ENCODE results near the gene ACVRL1. TPM values are rescaled to one million over a fixed set of nuclear protein-coding genes. Genes with fewer than 3 reads are reported as not detected.

The ACVRL1 gene
- total and polyA plus RNA-seq, 9 of the 15 experiments (the other 6 are each of a cell fraction or from before 2014, with no cell fraction given) = 0.07 to 1.4 (median 0.30) TPM

DNA sequence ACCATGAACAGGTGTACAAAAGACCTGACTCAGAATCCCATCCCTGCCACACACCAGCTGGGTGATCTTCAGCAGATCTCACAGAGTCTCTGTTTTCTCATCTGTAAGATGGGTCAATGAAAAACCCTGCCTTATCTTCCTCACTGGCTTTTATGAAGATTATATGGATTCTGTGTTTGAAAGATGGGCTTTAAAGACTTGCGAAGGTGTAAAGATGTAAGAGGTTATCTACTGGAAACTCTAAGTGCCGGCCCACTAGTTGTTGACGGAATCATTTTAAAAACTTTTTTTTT is 34.7 kb upstream of the ACVRL1 start (continued):
- TF ChIP-seq ZNF277 (CRISPR knock-in tag; IDR thresholded peaks at IDR 0.05; ENCODE audit: borderline replicate concordance) (no peak), RBM25 (IDR thresholded peaks at IDR 0.05; ENCODE audit: low read depth, low read length, severe bottlenecking) (peak; percentile 81), ID3 (CRISPR knock-in tag; IDR thresholded peaks at IDR 0.05) (no peak), ID3 (tag; IDR thresholded peaks at IDR 0.05) (no peak), ZNF311 (CRISPR knock-in tag; IDR thresholded peaks at IDR 0.05) (no peak), HEY1 (CRISPR knock-in tag; IDR thresholded peaks at IDR 0.05; ENCODE audit: borderline replicate concordance) (no peak), IRF1 (CRISPR knock-in tag; IDR thresholded peaks at IDR 0.05; ENCODE audit: borderline replicate concordance) (no peak), MCM7 (IDR thresholded peaks at IDR 0.05) (no peak), ZNF707 (CRISPR knock-in tag; conservative IDR thresholded peaks at IDR 0.05) (no peak), BCOR (IDR thresholded peaks at IDR 0.05) (peak; percentile 73), TSC22D4 (tag; IDR thresholded peaks at IDR 0.05) (no peak), KDM1A (IDR thresholded peaks at IDR 0.05) (peak; percentile 43 to 54; a peak in 3 of 4 replicates), KHSRP (IDR thresholded peaks at IDR 0.05) (no peak), HDAC2 (IDR thresholded peaks at IDR 0.05) (peak; percentile 21; the same call in 1 of the 2 replicates), E2F3 (CRISPR knock-in tag; IDR thresholded peaks at IDR 0.05) (no peak), ZNF785 (CRISPR knock-in tag; IDR thresholded peaks at IDR 0.05) (no peak), HIVEP1 (CRISPR knock-in tag; IDR thresholded peaks at IDR 0.05) (no peak), PYGO2 (tag; IDR thresholded peaks at IDR 0.05) (no peak), CBFA2T2 (conservative IDR thresholded peaks at IDR 0.05) (no peak), DNMT1 (IDR thresholded peaks at IDR 0.05) (no peak), RFX5 (IDR thresholded peaks at IDR 0.05; ENCODE audit: low read depth, low read length) (no peak)
- TF ChIP-seq, protein P1, sequence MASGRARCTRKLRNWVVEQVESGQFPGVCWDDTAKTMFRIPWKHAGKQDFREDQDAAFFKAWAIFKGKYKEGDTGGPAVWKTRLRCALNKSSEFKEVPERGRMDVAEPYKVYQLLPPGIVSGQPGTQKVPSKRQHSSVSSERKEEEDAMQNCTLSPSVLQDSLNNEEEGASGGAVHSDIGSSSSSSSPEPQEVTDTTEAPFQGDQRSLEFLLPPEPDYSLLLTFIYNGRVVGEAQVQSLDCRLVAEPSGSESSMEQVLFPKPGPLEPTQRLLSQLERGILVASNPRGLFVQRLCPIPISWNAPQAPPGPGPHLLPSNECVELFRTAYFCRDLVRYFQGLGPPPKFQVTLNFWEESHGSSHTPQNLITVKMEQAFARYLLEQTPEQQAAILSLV (tag; IDR thresholded peaks at IDR 0.05) = no peak
- TF ChIP-seq, protein P2, sequence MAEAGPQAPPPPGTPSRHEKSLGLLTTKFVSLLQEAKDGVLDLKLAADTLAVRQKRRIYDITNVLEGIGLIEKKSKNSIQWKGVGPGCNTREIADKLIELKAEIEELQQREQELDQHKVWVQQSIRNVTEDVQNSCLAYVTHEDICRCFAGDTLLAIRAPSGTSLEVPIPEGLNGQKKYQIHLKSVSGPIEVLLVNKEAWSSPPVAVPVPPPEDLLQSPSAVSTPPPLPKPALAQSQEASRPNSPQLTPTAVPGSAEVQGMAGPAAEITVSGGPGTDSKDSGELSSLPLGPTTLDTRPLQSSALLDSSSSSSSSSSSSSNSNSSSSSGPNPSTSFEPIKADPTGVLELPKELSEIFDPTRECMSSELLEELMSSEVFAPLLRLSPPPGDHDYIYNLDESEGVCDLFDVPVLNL (CRISPR knock-in tag; IDR thresholded peaks at IDR 0.05; ENCODE audit: low read depth) = no peak
